Effector memory CD8-positive, alpha-beta T cell (primary cell): ENCODE data around the gene OTOA.
"Not testable (repeated sequence)": the region's sequence is repeated elsewhere in the genome, so short reads cannot be mapped to it uniquely, and the experiment has no call there.

Experiments
- ATAC-seq: fragments of 150-1000 bp; cut with Tn5 transposase; replicated peaks from 2 replicates; pipeline ENCODE4 v1.10.0; 2021; ENCODE audit warnings: mild to moderate bottlenecking, moderate library complexity
- DNase-seq, 3 experiments: peaks; one replicate each; pipeline ENCODE4 v3.0.0; 2021
- H3K27ac Mint-ChIP-seq, 2 donors: one replicate each; pipeline ENCODE4 v1.8.0; 2022; ENCODE audit warnings: mild to moderate bottlenecking in 2 of 2, mixed read lengths in 2 of 2, moderate library complexity in 2 of 2
- H3K27me3 Mint-ChIP-seq, 2 donors: one replicate each; pipeline ENCODE4 v1.8.0; 2022; ENCODE audit warnings: mixed read lengths in 2 of 2
- H3K36me3 Mint-ChIP-seq: one replicate; pipeline ENCODE4 v1.8.0; 2022; ENCODE audit warnings: mild to moderate bottlenecking, moderate library complexity, mixed read lengths; ENCODE audit not compliant: insufficient read depth
- H3K4me1 Mint-ChIP-seq, 2 donors: one replicate each; pipeline ENCODE4 v1.8.0; 2022; ENCODE audit warnings: low read depth in 2 of 2, mixed read lengths in 2 of 2
- H3K4me3 Mint-ChIP-seq, 2 donors: one replicate each; pipeline ENCODE4 v1.8.0; 2022; ENCODE audit warnings: mild to moderate bottlenecking in 2 of 2, mixed read lengths in 2 of 2, moderate library complexity in 2 of 2
- H3K9me3 Mint-ChIP-seq, 2 donors: one replicate each; pipeline ENCODE4 v1.8.0; 2022; ENCODE audit warnings: mixed read lengths in 2 of 2

OTOA gene

DNA sequence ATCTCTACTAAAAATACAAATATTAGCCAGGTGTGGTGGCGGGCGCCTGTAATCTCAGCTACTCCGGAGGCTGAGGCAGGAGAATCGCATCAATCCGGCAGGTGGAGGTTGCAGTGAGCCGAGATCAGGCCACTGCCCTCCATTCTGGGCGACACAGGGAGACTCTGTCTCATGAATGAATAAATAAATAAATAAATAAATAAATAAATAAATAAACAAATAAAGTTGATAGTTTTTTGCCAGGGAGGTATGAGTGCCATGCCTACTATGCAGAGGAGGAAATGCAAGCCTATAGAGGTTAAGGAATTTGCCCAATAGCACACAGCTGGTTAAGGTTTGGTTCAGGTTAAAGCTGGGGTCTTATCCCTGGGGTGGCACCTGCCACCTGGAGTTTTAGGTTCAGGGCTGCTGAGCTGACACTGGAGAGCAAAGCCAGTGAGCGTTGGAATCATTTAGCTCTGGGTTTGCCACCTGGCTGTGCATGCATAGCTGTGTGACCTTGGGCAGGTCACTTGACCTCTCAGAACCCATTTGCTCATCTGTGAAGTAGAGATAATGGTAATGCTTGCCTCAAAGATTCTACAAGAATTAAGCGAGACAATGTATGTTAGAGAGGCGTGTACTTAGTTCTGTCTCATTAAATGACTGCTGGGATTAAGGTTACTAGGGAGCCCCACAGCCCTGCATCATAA lies 1.2 kb downstream of the OTOA start:
- H3K36me3 Mint-ChIP-seq: peaks cover 12% of the 10 kb centered on the region
- DNase-seq (no peak), ATAC-seq (no peak)
- H3K27me3 Mint-ChIP-seq: peaks cover 0 to 24% of the 10 kb centered on the region in 2 donors
- no peak overlapping the region for H3K4me3 Mint-ChIP-seq
- no peak overlapping the region for H3K27ac Mint-ChIP-seq
- no peaks in the 10 kb centered on the region for H3K9me3 Mint-ChIP-seq
- H3K4me1 Mint-ChIP-seq: peaks cover 5 to 10% of the 10 kb centered on the region in 2 donors

DNA sequence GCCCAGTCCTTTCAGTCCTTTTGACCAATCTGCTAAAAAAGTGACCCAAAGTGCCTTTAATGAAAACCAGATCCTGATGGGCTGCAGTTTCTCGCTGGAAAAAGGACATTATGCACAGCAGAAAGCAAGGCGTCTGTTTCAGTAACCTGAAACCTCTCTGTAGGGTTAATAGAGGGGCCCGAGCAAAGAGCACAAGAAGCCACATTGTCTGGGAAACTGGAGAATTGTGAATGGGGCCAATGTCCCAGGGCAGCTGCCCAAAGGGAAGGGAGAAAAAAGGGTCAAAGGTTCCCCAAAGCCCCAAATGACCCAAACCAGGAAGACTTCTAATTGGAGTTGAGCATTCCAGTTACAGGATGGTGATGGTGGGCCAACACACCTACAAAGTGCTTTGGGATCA lies 3.0 kb downstream of the OTOA start:
- H3K36me3 Mint-ChIP-seq: peaks cover 2% of the 10 kb centered on the region

DNA sequence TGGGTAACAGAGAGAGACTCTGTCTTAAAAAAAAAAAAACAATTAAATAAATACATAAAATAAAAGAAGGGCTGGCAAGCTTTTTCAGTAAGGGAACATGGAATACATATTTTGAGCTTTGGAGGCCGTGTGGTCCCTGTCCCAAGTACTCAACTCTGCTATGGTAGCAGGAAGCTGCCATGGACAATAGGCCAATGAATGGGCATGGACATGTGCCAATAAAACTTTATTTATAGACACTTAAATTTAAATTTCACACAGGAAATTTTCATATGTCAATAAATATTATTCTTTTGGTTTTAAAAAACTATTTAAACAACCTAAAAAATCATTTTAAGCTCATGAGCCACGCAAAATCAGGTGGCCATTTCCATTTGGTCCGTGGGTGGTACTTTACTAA lies 3.8 kb downstream of the OTOA start:
- H3K9me3 Mint-ChIP-seq: no peaks in the 10 kb centered on the region
- peaks cover 2% of the 10 kb centered on the region for H3K36me3 Mint-ChIP-seq
- H3K4me3 Mint-ChIP-seq: no peak overlapping the region
- no peak for DNase-seq
- no peak overlapping the region for H3K27ac Mint-ChIP-seq
- ATAC-seq: no peak
- H3K27me3 Mint-ChIP-seq: peaks cover 8 to 34% of the 10 kb centered on the region in 2 donors
- H3K4me1 Mint-ChIP-seq: peaks cover 0 to 2% of the 10 kb centered on the region in 2 donors

More for the DNA sequence above, 3.0 kb downstream of the OTOA start:
- H3K9me3 Mint-ChIP-seq: no peaks in the 10 kb centered on the region
- DNase-seq (no peak), ATAC-seq (no peak)
- peaks cover 0 to 3% of the 10 kb centered on the region in 2 donors for H3K4me1 Mint-ChIP-seq
- no peak overlapping the region for H3K27ac Mint-ChIP-seq
- H3K4me3 Mint-ChIP-seq: no peak overlapping the region
- H3K27me3 Mint-ChIP-seq: peaks cover 8 to 34% of the 10 kb centered on the region in 2 donors

DNA sequence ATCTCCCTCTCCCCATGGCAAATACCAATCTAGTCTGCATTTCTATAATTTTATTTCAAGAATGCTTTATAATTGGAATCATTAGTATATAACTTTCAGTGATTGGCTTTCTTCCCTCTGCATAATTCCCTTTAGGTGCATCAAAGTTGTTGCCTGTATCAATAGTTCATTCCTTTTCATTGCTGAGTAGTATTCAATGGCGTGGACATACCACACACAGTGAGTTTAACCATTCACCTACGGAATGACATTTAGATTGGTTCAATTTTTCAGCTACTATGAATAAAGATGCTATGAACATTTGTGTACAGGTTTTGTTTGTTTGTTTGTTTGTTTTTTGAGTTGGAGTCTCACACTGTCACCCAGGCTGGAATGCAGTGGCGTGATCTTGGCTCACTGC lies 9.7 kb downstream of the OTOA start:
- no peak overlapping the region for H3K27ac Mint-ChIP-seq
- no peaks in the 10 kb centered on the region for H3K36me3 Mint-ChIP-seq
- H3K4me3 Mint-ChIP-seq: no peak overlapping the region
- no peaks in the 10 kb centered on the region for H3K9me3 Mint-ChIP-seq
- no peak for ATAC-seq
- peaks cover 8 to 16% of the 10 kb centered on the region in 2 donors for H3K27me3 Mint-ChIP-seq
- H3K4me1 Mint-ChIP-seq: no peaks in the 10 kb centered on the region
- no peak for DNase-seq

DNA sequence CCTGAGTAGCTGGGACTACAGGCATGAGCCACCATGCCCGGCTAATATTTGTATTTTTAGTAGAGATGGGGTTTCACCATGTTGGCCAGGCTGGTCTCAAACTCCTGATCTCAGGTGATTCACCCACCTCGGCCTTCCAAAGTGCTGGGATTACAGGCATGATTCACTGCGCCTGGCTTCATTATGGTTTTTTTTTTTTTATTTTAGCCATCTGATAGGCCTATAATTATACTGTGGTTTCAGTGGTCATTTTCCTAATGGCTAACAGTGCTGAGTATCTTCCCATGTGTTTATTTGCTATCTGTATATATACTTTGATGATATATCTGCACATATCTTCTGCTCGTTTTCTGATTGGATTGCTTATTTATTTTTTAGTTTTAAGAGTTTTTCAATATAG lies 10.7 kb downstream of the OTOA start:
- H3K27ac Mint-ChIP-seq, H3K4me3 Mint-ChIP-seq, ATAC-seq, H3K4me1 Mint-ChIP-seq, H3K9me3 Mint-ChIP-seq, H3K36me3 Mint-ChIP-seq, DNase-seq: not testable (repeated sequence)
- H3K27me3 Mint-ChIP-seq: peaks cover 8 to 19% of the 10 kb centered on the region in 2 donors

DNA sequence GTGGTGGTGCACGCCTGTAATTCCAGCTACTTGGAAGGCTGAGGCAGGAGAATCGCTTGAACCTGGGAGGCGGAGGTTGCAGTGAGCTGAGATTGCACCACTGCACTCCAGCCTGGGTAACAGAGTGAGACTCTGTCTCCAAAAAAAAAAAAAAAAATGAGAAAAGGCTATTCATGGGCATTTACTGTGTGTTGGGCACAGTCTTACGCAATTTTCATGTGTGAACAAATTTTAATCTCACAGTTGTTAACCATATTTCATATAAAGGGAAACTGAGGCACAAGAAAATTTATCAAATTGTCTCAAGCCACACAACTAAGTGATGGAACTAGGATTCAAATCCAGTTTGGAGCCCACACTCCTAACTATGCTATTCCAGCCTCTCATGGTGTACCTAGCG lies 16.9 kb downstream of the OTOA start:
- not testable (repeated sequence) for H3K36me3 Mint-ChIP-seq, H3K9me3 Mint-ChIP-seq, H3K4me1 Mint-ChIP-seq, ATAC-seq, H3K27ac Mint-ChIP-seq, H3K4me3 Mint-ChIP-seq, DNase-seq
- peaks cover 0 to 26% of the 10 kb centered on the region in 2 donors for H3K27me3 Mint-ChIP-seq

DNA sequence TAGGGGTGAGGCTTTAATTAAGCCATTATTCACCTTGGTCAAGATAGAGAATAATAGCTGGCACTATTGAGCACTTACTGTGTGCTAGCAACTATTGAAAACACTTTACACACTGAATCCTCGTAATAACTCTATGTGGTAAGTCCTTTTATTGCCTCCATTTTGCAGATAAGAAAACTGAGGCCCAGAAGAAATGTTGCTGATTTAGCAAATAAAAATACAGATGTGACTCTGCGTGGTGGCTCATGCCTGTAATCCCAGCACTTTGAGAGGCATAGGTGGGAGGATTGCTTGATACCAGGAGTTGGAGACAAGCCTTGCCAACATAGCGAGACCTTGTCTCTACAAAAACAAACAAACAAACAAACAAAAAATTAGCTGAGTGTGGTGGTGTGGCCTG lies 19.4 kb downstream of the OTOA start:
- Mint-ChIP-seq H3K4me3 (no peak overlapping the region), H3K27me3 (peaks cover 0 to 33% of the 10 kb centered on the region in 2 donors), H3K4me1 (no peaks in the 10 kb centered on the region), H3K27ac (no peak overlapping the region), H3K9me3 (no peaks in the 10 kb centered on the region), H3K36me3 (no peaks in the 10 kb centered on the region)
- ATAC-seq: no peak
- no peak for DNase-seq

DNA sequence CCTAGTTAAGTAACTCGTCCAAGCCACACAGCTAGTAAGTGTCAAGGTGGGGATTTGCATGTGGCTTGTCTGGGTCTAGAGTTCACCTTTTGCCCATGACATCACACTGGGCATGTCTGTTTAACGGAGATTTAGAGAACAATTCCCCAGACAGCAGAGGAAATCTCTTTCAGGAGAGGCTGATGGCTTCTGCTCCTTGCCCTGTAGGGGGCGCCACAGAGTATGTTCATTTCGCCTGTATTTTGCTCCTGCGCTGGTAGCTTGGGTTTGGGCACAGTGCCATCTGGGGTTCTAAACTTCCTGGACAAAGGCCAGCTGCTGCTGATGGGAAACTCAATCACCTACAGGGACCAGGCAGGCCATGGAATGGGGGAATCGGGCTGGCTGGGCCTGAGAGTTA lies 20.4 kb downstream of the OTOA start:
- DNase-seq (peak; percentile 8 to 14 (median 11)), ATAC-seq (no peak)
- peaks cover 0 to 25% of the 10 kb centered on the region in 2 donors for H3K27me3 Mint-ChIP-seq
- H3K9me3 Mint-ChIP-seq: no peaks in the 10 kb centered on the region
- H3K4me1 Mint-ChIP-seq: no peaks in the 10 kb centered on the region
- H3K27ac Mint-ChIP-seq: no peak overlapping the region
- H3K36me3 Mint-ChIP-seq: no peaks in the 10 kb centered on the region
- H3K4me3 Mint-ChIP-seq: no peak overlapping the region

DNA sequence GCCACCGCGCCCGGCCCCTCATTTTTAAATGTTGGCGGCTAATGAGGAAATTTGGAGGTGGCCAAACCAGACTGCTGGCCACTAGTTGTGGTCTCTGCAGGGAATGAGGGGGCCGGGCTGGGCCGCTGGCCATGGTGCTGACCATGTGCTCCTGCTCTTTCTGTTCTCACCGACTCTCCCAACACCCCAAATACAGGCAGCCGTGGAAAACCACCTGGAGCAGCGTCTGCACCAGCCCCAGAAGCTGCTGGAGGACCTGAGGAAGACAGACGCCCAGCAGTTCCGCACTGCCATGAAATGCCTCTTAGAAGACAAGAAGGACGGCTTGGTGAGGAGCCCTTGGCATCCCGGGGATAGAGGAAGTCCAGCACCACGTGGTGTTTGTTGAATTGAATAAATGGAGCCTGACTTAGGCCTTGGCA lies 21.3 kb downstream of the OTOA start:
- H3K27me3 Mint-ChIP-seq: peaks cover 0 to 23% of the 10 kb centered on the region in 2 donors
- no peak overlapping the region for H3K27ac Mint-ChIP-seq
- H3K4me1 Mint-ChIP-seq: no peaks in the 10 kb centered on the region
- no peaks in the 10 kb centered on the region for H3K36me3 Mint-ChIP-seq
- no peaks in the 10 kb centered on the region for H3K9me3 Mint-ChIP-seq
- ATAC-seq (no peak), DNase-seq (no peak)
- no peak overlapping the region for H3K4me3 Mint-ChIP-seq

DNA sequence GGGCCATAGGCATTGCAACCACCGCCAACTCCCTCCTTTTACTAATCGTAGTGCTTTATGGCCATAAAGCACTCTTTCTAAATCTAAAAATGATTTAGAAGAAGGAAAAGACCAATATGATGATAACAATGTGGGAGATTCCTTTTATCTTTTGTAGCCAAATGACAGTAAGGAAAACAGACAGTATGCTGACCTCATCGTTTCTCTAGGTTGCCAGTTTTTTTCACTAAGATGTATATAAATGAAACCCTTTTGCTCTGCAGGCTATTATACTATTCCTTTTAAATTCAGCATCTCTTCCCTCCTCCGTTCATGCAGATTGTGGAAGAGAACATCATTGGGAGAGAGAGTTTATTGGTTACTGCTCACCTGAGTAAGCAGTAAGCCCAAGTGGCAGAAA lies 25.3 kb downstream of the OTOA start:
- Mint-ChIP-seq H3K27me3 (peaks cover 7 to 15% of the 10 kb centered on the region in 2 donors), H3K4me1 (no peaks in the 10 kb centered on the region), H3K27ac (no peak overlapping the region), H3K9me3 (no peaks in the 10 kb centered on the region), H3K4me3 (no peak overlapping the region), H3K36me3 (no peaks in the 10 kb centered on the region)
- no peak for DNase-seq
- no peak for ATAC-seq

DNA sequence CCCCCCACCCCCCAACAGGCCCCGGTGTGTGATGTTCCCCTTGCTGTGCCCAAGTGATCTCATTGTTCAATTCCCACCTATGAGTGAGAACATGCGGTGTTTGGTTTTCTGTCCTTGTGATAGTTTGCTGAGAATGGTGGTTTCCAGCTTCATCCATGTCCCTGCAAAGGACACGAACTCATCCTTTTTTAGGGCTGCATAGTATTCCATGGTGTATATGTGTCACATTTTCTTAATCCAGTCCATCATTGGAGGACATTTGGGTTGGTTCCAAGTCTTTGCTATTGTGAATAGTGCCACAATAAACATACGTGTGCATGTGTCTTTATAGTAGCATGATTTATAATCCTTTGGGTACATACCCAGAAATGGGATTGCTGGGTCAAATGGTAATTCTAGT lies 27.2 kb downstream of the OTOA start:
- H3K27ac Mint-ChIP-seq, ATAC-seq, H3K36me3 Mint-ChIP-seq, H3K9me3 Mint-ChIP-seq, DNase-seq, H3K4me3 Mint-ChIP-seq, H3K4me1 Mint-ChIP-seq: not testable (repeated sequence)
- H3K27me3 Mint-ChIP-seq: peaks cover 7 to 15% of the 10 kb centered on the region in 2 donors

DNA sequence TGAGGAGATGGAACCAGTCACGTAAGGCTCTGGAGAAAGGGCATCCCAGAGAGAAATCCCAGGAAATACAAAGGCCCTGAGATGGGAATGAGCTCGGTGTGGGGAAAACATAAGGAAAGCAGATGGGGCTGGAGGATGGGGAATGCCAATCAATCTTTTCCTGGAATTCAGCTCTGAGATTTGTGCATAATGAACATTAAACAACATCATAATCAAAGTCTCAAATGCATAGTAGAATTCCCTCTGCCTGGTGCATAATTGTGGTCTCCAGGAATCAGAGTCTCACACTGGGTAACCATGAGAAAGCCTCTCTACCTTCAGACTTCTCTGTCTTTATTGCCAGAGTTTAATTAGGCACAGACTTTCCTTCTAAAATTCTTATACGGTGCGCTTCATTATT lies 30.8 kb downstream of the OTOA start:
- peaks cover 7 to 9% of the 10 kb centered on the region in 2 donors for H3K27me3 Mint-ChIP-seq
- ATAC-seq (no peak), DNase-seq (no peak)
- no peak overlapping the region for H3K27ac Mint-ChIP-seq
- H3K4me1 Mint-ChIP-seq: no peaks in the 10 kb centered on the region
- H3K36me3 Mint-ChIP-seq: no peaks in the 10 kb centered on the region
- H3K9me3 Mint-ChIP-seq: no peaks in the 10 kb centered on the region
- no peak overlapping the region for H3K4me3 Mint-ChIP-seq

DNA sequence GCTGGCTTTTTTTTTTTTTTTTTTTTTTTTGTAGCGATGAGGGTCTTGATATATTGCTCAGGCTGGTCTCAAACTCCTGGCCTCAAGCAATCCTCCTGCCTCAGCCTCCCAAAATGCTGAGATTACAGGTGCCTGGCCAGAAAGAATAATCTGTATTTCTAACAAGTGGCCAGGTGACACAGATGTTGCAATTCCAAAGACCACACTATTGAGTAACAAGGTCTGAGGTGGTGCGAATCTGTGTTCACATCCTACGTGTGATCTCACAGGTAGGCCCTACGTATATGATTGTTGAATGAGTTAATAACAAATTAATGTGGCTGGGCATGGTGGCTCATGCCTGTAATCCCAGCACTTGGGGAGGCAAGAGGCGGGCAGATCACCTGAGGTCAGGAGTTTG lies 33.3 kb downstream of the OTOA start:
- Mint-ChIP-seq H3K4me1 (no peaks in the 10 kb centered on the region), H3K9me3 (no peaks in the 10 kb centered on the region), H3K36me3 (no peaks in the 10 kb centered on the region), H3K4me3 (no peak overlapping the region), H3K27me3 (peaks cover 5% of the 10 kb centered on the region in 2 donors), H3K27ac (no peak overlapping the region)
- ATAC-seq: no peak
- no peak for DNase-seq

DNA sequence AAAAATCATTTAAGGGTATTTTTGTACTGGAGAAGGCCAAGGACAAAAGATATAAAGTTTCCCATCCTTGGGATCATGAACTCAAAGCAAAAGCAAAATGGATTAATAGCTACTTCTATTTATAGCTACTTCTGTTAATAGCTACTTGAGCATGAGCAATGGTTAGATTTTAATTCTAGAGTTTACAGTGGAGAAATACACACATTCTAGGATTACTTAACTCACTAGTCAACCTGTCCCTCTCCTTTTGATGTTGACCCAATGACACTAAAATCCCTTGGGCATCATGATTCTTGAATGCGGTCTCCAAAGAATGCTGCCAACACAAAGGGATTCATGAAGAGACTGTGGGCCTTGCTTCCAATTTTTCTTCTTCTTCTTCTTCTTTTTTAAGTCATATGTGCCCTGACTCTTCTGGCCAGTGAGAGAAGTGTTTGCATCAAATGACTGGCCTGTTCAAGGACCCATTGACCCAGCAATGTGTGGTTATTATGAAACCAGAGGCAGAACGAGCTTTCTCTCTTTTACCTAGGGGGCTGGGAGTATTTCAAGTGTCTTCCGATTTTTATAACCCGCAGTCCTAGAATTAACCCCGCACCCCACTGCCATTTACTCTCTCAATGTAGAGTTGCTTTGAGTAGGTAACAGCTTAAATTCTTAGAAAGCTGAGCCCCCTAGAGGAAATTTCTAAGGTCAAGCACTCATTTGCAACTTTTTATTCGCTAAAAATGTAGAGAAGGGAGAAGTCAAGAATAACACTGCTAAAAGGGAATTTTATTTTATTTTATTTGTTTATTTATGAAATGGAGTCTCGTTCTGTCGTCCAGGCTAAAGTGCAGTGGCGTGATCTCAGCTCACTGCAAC lies 34.6 kb downstream of the OTOA start:
- Mint-ChIP-seq H3K4me3 (no peak overlapping the region), H3K4me1 (no peaks in the 10 kb centered on the region), H3K27me3 (no peaks in the 10 kb centered on the region), H3K9me3 (no peaks in the 10 kb centered on the region), H3K27ac (no peak overlapping the region), H3K36me3 (no peaks in the 10 kb centered on the region)
- no peak for ATAC-seq
- DNase-seq: no peak
